GM18909 (cell line): ENCODE data around the gene ZDHHC1.
A peak's percentile ranks its signal among the peaks of the same experiment; 100 is the strongest.

Experiments
- ATAC-seq: cut with Tn5 transposase; IDR thresholded peaks from one replicate; pipeline ENCODE4 v1.9.1; 2021; ENCODE audit warnings: mild to moderate bottlenecking; ENCODE audit not compliant: unreplicated experiment, poor library complexity

ZDHHC1 gene, protein sequence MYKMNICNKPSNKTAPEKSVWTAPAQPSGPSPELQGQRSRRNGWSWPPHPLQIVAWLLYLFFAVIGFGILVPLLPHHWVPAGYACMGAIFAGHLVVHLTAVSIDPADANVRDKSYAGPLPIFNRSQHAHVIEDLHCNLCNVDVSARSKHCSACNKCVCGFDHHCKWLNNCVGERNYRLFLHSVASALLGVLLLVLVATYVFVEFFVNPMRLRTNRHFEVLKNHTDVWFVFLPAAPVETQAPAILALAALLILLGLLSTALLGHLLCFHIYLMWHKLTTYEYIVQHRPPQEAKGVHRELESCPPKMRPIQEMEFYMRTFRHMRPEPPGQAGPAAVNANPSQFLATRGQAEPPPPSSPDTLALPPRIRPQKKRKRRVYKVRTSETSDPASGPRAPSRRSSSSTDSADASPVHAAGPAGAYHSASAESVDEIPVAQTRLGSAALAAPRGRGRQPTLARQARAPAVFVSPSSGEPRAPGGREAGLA

GRCh38 chr16:67415872-67416793 lies at the start of gene ZDHHC1:
ZDHHC1 (minus strand) TSS chr16:67416477; CDS start chr16:67407775, 8,702 bp downstream.
- ATAC-seq = peak; percentile 71

DNA sequence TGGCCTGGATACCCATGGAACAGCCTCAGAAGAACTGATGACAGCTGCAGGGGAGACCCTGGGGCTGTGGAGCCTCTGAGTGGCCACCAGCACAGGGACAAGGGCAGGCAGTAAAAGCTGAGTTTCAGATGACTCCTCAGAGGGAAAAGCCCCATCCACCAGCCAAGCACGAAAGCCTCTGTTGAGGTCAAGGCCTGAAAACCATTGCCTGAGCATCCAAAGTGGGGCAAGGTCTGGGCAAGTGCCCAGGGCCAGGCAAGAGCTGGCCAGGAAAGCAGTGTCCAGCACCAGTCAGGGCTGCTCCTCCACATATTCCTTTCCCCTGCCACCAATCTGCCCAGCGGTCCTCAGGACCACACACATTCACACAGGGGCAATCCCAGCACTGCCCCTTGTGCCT lies 48.3 kb upstream of the ZDHHC1 start:
- ATAC-seq = no peak

DNA sequence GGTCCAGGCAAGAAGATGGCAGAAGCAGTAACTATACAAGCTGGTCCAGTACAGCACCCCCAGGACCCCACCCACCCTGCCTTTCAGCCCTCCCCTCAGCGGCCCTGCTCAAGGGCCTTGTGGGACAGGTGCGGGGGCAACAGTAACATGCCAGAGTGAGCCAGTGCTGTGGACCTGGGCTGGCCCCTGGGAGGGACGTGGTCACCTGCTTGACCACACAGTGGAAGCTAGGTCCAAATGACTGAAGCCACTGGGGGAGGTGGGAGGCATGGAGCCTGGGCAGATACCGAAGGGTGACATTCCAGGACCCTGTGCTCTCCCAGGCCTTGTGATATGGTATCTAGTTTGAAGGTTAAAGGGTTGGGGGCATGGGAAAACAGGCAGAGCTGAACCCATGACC lies 47.4 kb upstream of the ZDHHC1 start:
- ATAC-seq = no peak

- ATAC-seq = no peak
Measured at GRCh38 chr16:67463059-67463458, 46.8 kb upstream of the ZDHHC1 start.

- no peak for ATAC-seq
Measured at GRCh38 chr16:67462279-67462655, 46.0 kb upstream of the ZDHHC1 start.

GRCh38 chr16:67461600-67462278 lies 45.5 kb upstream of the ZDHHC1 start:
- no peak for ATAC-seq

DNA sequence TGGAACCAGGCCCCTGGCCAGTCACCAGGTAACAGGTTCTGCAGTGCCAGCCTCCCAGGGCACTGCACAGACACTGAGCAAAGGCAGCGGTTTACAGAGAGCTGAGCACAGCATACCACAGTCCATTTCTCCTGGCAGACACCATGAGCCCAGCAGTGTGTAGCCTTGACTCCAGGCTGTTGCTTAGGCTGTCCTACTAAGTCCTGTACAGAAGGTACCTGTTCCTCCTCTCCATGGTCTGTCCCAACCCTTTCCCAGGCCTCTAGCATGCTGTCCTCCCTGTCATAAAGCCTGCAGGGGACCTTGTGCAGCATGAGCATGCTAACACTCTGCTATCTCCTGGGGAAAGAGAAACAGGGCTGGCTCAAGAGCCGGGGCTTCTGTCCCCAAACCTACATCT lies 44.7 kb upstream of the ZDHHC1 start:
- no peak for ATAC-seq

GRCh38 chr16:67460168-67460567 lies 43.9 kb upstream of the ZDHHC1 start:
- ATAC-seq = no peak

- ATAC-seq = no peak
Measured at GRCh38 chr16:67459861-67460150, 43.5 kb upstream of the ZDHHC1 start.

- no peak for ATAC-seq
Measured at GRCh38 chr16:67459066-67459860, 43.0 kb upstream of the ZDHHC1 start.

GRCh38 chr16:67458121-67458641 lies 41.9 kb upstream of the ZDHHC1 start:
- ATAC-seq = no peak

DNA sequence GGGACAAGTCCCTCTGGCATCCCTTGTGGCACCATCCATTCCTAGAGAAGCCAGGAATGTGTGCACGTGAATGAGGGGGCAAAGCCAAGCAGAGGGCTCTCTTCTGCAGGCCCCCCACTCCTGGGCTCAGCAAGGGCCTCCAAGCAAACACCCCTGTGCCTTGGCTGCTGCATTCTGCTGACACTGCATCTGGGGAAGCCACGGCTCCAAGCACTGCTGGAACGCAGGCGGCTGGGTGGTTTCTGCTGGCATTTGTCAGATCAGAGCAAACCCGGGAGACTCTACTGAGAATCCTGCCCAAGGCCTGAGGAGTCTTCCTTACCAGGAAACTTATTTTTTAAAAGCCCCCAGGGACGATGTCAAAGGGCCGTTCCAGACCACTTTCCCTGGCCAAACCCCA lies 41.3 kb upstream of the ZDHHC1 start:
- no peak for ATAC-seq

GRCh38 chr16:67456391-67457081 lies 40.3 kb upstream of the ZDHHC1 start:
- ATAC-seq = no peak

DNA sequence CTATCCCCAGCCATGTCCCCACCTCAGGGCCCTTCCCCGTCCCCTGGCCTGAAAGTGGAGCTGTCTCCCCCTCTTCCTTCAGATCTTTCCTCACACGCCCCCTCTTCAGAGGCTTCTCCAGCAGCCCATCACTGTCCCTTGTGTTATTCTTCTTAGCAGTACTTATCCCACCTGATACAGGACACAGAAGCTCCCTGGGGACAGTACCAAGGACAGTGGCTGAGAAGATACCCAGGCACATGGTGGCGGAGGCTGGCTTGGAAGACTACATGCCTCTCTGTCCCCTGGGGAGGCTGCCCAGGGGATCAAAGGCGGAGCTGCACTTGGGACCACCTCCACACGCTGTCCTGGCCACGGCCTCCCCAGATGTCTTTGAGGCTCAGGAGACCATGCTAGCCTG lies 38.6 kb upstream of the ZDHHC1 start:
- no peak for ATAC-seq

- no peak for ATAC-seq
Measured at GRCh38 chr16:67454104-67454503, 37.8 kb upstream of the ZDHHC1 start.

- ATAC-seq = no peak
Measured at GRCh38 chr16:67451704-67452435, 35.6 kb upstream of the ZDHHC1 start.

- ATAC-seq = no peak
Measured at GRCh38 chr16:67451061-67451703, 34.9 kb upstream of the ZDHHC1 start.

DNA sequence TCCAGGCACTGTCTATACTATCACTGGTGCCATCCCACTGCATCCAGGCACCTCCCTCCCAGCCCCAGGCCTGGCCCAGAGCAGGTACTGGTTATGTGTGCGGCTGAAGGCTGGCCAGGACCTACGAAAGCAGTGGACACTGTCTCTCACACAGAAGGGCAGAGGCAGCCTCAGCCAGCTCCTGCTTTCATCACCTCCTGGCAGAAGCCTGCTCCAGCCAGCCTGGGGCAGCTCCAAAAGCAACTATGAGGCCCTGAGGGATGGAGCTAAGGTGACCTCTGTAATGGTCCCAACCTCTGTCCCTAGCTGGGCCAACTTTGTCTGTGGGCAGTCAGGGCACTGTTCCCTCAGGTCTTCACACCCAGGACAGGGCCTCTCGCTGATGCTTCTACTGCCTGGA lies 33.5 kb upstream of the ZDHHC1 start:
- no peak for ATAC-seq
